ENCODE data around the gene RAB3IL1. TPM values are rescaled to one million over a fixed set of nuclear protein-coding genes. Genes with fewer than 3 reads are reported as not detected.

Gene RAB3IL1
- total and polyA plus RNA-seq, 9 of the 15 experiments (the other 6 are each of a cell fraction or from before 2014, with no cell fraction given): 0.15 to 42.6 (median 15.5) TPM

DNA sequence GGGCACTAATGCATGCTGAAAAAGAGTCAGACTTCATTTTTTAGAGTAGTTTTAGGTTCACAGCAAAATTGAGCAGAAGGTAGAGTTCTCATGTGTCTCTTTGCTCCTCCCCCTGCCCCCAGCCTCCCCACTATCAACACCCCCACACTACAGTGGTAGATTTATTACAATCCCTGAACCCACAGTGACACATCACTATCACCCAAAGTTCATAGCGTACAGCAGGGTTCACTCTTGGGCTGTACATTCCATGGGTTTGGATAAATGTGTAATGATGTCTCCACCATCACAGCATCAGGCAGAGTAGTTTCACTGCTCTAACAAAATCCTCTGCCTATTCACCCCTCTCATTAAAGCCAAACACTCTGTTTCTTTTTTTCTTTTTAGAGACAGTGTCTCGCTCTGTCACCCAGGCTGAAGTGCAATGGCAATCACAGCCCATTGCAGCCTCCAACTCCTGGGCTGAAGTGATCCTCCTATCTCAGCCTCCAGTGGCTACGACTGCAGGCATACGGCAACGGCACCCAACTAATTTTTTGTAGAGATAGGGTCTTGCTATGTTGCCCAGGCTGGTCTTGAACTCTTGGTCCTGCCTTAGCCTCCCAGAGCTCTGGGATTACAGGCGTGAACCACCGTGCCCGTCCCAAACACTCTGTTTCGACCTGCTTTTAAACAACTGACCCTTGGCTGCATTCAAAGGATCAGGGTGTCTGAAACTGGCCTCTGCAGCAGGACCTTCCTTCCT lies 36.9 kb upstream of the RAB3IL1 start (continued):
- no peak for TF ChIP-seq FUS (optimal IDR thresholded peaks at IDR 0.05; ENCODE audit: low read depth, low read length)
- TF ChIP-seq, protein P1, sequence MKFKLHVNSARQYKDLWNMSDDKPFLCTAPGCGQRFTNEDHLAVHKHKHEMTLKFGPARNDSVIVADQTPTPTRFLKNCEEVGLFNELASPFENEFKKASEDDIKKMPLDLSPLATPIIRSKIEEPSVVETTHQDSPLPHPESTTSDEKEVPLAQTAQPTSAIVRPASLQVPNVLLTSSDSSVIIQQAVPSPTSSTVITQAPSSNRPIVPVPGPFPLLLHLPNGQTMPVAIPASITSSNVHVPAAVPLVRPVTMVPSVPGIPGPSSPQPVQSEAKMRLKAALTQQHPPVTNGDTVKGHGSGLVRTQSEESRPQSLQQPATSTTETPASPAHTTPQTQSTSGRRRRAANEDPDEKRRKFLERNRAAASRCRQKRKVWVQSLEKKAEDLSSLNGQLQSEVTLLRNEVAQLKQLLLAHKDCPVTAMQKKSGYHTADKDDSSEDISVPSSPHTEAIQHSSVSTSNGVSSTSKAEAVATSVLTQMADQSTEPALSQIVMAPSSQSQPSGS (CRISPR knock-in tag; IDR thresholded peaks at IDR 0.05): no peak
- no peak for TF ChIP-seq ZFP1 (CRISPR knock-in tag; IDR thresholded peaks at IDR 0.05)
- no peak for TF ChIP-seq ETV6 (IDR thresholded peaks at IDR 0.05; ENCODE audit: borderline replicate concordance in 1 of 2, low read depth in 2 of 2, low read length in 1 of 2)
- no peak for TF ChIP-seq ETV6 (CRISPR knock-in tag; IDR thresholded peaks at IDR 0.05; ENCODE audit: borderline replicate concordance)
- no peak for TF ChIP-seq PCBP1 (IDR thresholded peaks at IDR 0.05; ENCODE audit: low read depth, low read length, poor library complexity, severe bottlenecking)
- no peak for TF ChIP-seq PTTG1 (tag; IDR thresholded peaks at IDR 0.05; ENCODE audit: low read depth)
- peak; percentile 68 for TF ChIP-seq C11orf30 (IDR thresholded peaks at IDR 0.05; ENCODE audit: low read depth)
- peak; percentile 91 for TF ChIP-seq MEIS2 (IDR thresholded peaks at IDR 0.05; ENCODE audit: partially characterized antibody)
- no peak for TF ChIP-seq PHF8 (IDR thresholded peaks at IDR 0.05; ENCODE audit: borderline replicate concordance, low read length)
- peak; percentile 58 for TF ChIP-seq SMC3 (conservative IDR thresholded peaks at IDR 0.05; ENCODE audit: insufficient read depth, low read depth, low read length)
- no peak for TF ChIP-seq ZNF143 (CRISPR knock-in tag; IDR thresholded peaks at IDR 0.05)
- no peak for TF ChIP-seq SOX6 (IDR thresholded peaks at IDR 0.05)
- TF ChIP-seq KLF10 (CRISPR knock-in tag; IDR thresholded peaks at IDR 0.05): no peak
- TF ChIP-seq POLR2G (IDR thresholded peaks at IDR 0.05; ENCODE audit: low read depth, low read length): no peak
- TF ChIP-seq, protein P2, sequence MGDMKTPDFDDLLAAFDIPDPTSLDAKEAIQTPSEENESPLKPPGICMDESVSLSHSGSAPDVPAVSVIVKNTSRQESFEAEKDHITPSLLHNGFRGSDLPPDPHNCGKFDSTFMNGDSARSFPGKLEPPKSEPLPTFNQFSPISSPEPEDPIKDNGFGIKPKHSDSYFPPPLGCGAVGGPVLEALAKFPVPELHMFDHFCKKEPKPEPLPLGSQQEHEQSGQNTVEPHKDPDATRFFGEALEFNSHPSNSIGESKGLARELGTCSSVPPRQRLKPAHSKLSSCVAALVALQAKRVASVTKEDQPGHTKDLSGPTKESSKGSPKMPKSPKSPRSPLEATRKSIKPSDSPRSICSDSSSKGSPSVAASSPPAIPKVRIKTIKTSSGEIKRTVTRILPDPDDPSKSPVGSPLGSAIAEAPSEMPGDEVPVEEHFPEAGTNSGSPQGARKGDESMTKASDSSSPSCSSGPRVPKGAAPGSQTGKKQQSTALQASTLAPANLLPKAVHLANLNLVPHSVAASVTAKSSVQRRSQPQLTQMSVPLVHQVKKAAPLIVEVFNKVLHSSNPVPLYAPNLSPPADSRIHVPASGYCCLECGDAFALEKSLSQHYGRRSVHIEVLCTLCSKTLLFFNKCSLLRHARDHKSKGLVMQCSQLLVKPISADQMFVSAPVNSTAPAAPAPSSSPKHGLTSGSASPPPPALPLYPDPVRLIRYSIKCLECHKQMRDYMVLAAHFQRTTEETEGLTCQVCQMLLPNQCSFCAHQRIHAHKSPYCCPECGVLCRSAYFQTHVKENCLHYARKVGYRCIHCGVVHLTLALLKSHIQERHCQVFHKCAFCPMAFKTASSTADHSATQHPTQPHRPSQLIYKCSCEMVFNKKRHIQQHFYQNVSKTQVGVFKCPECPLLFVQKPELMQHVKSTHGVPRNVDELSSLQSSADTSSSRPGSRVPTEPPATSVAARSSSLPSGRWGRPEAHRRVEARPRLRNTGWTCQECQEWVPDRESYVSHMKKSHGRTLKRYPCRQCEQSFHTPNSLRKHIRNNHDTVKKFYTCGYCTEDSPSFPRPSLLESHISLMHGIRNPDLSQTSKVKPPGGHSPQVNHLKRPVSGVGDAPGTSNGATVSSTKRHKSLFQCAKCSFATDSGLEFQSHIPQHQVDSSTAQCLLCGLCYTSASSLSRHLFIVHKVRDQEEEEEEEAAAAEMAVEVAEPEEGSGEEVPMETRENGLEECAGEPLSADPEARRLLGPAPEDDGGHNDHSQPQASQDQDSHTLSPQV (IDR thresholded peaks at IDR 0.05): 0 out of 2 replicates have a peak, but pooled peaks have one; percentile 31
- TF ChIP-seq CEBPG (CRISPR knock-in tag; IDR thresholded peaks at IDR 0.05): no peak
- no peak for TF ChIP-seq CEBPG (tag; conservative IDR thresholded peaks at IDR 0.05 in 1 of 2, IDR thresholded peaks at IDR 0.05 in 1 of 2)
- no peak for TF ChIP-seq ZNF75A (CRISPR knock-in tag; IDR thresholded peaks at IDR 0.05)
- TF ChIP-seq MAFG (tag; conservative IDR thresholded peaks at IDR 0.05): 0 out of 2 replicates have a peak, but pooled peaks have one; percentile 26
- TF ChIP-seq MAZ (CRISPR knock-in tag; conservative IDR thresholded peaks at IDR 0.05 in 1 of 2, IDR thresholded peaks at IDR 0.05 in 1 of 2): 0 out of 4 replicates have a peak, but pooled peaks of 1 of the 2 experiments have one; percentile 51
- no peak for TF ChIP-seq KLF1 (tag; IDR thresholded peaks at IDR 0.05)
- no peak for TF ChIP-seq BHLHE40 (IDR thresholded peaks at IDR 0.05; ENCODE audit: low read length)
- no peak for TF ChIP-seq MBD2 (IDR thresholded peaks at IDR 0.05; ENCODE audit: borderline replicate concordance, low read depth)
- TF ChIP-seq CTBP1 (IDR thresholded peaks at IDR 0.05; ENCODE audit: borderline replicate concordance): 0 out of 2 replicates have a peak, but pooled peaks have one; percentile 11

Data from K562 (cell line).